Kidney (tissue), 14 donors: ENCODE results near the gene OAS3. TPM values are rescaled to one million over a fixed set of nuclear protein-coding genes. Genes with fewer than 3 reads are reported as not detected.

Experiments
- DNase-seq, 5 donors: peaks; one replicate each; pipeline ENCODE4 v3.0.0-alpha.2; 2013 to 2020
- FAIRE-seq: peaks from 2 replicates; lab custom pipeline; 2012; peaks lifted over from hg19 to GRCh38; lab: Jason Lieb, UNC
- H3K27ac ChIP-seq, 2 donors: one replicate each; pipeline ENCODE4 v1.7.0; 2013; ENCODE audit warnings: low read depth in 2 of 2, low read length in 2 of 2, inconsistent platforms in 1 of 2
- H3K27me3 ChIP-seq: one replicate; pipeline ENCODE4 v1.7.1; 2013; ENCODE audit warnings: low read length, inconsistent platforms; ENCODE audit not compliant: control insufficient read depth, insufficient read depth
- H3K36me3 ChIP-seq, 3 donors: one replicate each; pipeline versions ENCODE4 v1.7.0 to v1.7.1; 2013; ENCODE audit warnings: low read length in 3 of 3, control low read depth in 1 of 3, inconsistent platforms in 1 of 3; ENCODE audit not compliant: insufficient read depth in 3 of 3, control insufficient read depth in 2 of 3
- H3K4me1 ChIP-seq, 3 donors: one replicate each; pipeline versions ENCODE4 v1.7.0 to v1.7.1; 2013; ENCODE audit warnings: low read length in 3 of 3, inconsistent platforms in 1 of 3, low read depth in 1 of 3; ENCODE audit not compliant: control insufficient read depth in 2 of 3, insufficient read depth in 2 of 3
- H3K4me3 ChIP-seq, 3 donors: one replicate each; pipeline versions ENCODE4 v1.7.0 to v1.8.1; 2013; ENCODE audit warnings: low read length in 3 of 3, control low read depth in 1 of 3, inconsistent platforms in 1 of 3
- H3K9ac ChIP-seq, 3 donors: one replicate each; pipeline versions ENCODE4 v1.7.0 to v1.7.1; 2013; ENCODE audit warnings: low read length in 3 of 3, control low read depth in 1 of 3, inconsistent platforms in 1 of 3
- H3K9me3 ChIP-seq, 3 donors: one replicate each; pipeline versions ENCODE4 v1.7.0 to v1.7.1; 2013; ENCODE audit warnings: low read length in 3 of 3, control low read depth in 1 of 3, inconsistent platforms in 1 of 3; ENCODE audit not compliant: control insufficient read depth in 2 of 3, insufficient read depth in 1 of 3
- CTCF ChIP-seq: IDR thresholded peaks from 3 replicates; pipeline ENCODE4 v1.5.1; 2012; ENCODE audit warnings: mild to moderate bottlenecking, moderate library complexity, borderline replicate concordance; ENCODE audit not compliant: insufficient read depth; ENCODE audit errors: extremely low read depth
- intact Hi-C: fragments of 100-400 bp; cut with DNase I; formaldehyde crosslinking; loops from one replicate; pipeline ENCODE4 v1.11.1; 2022
- polyA plus RNA-seq: library from polyadenylated mRNA; stranded (reverse); fragments of 350-450 nt; fragmentation: Illumina TruSeq; extraction: RNeasy Lipid Tissue Mini Kit (QIAGEN cat#74804); gene quantifications from one replicate; pipeline ENCODE4 v1.2.3, GENCODE V29; 2014; ENCODE audit warnings: low read depth, low replicate concordance; ENCODE audit not compliant: insufficient read depth
- total RNA-seq: library from RNA; stranded (reverse); fragmentation: NEBNext Ultra II Directional; extraction: Animal tissue kit (Norgen Biotek cat#: 25700); gene quantifications from one replicate; pipeline ENCODE4 v1.2.1, GENCODE V29; 2021
- donor health status: control.
- donor health status: control.
- donor health status: control.
- donor health status: control.
- donor health status: control.
- donor health status: DM: yes; HTN: yes; CAD: no.
- donor health status: Normal renal cell carcinoma (clear cell type).

Gene OAS3
- total and polyA plus RNA-seq, 2 donors from 2014 or later, result 2.5 to 15.6 TPM

GRCh38 chr12:113014565-113014964, 76.3 kb downstream of the OAS3 start:
- DNase-seq (no peak), FAIRE-seq (no peak)
- no peaks in the 10 kb centered on the region for H3K36me3 ChIP-seq
- TF ChIP-seq CTCF, result no peak
- intact Hi-C loops, result no loop called here
- no peaks in the 10 kb centered on the region for H3K9me3 ChIP-seq
- H3K27ac ChIP-seq, result no peak overlapping the region
- H3K4me1 ChIP-seq, result peaks cover 0 to 2% (median 0%) of the 10 kb centered on the region in 3 donors
- no peak overlapping the region for H3K9ac ChIP-seq
- no peak overlapping the region for H3K4me3 ChIP-seq
- H3K27me3 ChIP-seq, result no peaks in the 10 kb centered on the region

- FAIRE-seq (no peak), DNase-seq (no peak)
- intact Hi-C loops, result no loop called here
- H3K9me3 ChIP-seq, result no peaks in the 10 kb centered on the region
- H3K27ac ChIP-seq, result no peak overlapping the region
- no peaks in the 10 kb centered on the region for H3K27me3 ChIP-seq
- H3K4me1 ChIP-seq, result peaks cover 0 to 2% (median 0%) of the 10 kb centered on the region in 3 donors
- no peak overlapping the region for H3K4me3 ChIP-seq
- TF ChIP-seq CTCF, result no peak
- no peak overlapping the region for H3K9ac ChIP-seq
- no peaks in the 10 kb centered on the region for H3K36me3 ChIP-seq
Measured at GRCh38 chr12:113016796-113017195, 78.5 kb downstream of the OAS3 start.

GRCh38 chr12:113019025-113019424, 80.8 kb downstream of the OAS3 start:
- no peak overlapping the region for H3K9ac ChIP-seq
- no peaks in the 10 kb centered on the region for H3K36me3 ChIP-seq
- no peaks in the 10 kb centered on the region for H3K9me3 ChIP-seq
- DNase-seq, result peak in 2 of 5 donors; percentile 1 to 13
- no peaks in the 10 kb centered on the region for H3K27me3 ChIP-seq
- TF ChIP-seq CTCF, result no peak
- intact Hi-C loops, result no loop called here
- H3K4me3 ChIP-seq, result no peak overlapping the region
- peaks cover 0 to 2% (median 0%) of the 10 kb centered on the region in 3 donors for H3K4me1 ChIP-seq
- FAIRE-seq, result no peak
- no peak overlapping the region for H3K27ac ChIP-seq

- Histone ChIP-seq H3K4me1 (peaks cover 0 to 2% (median 0%) of the 10 kb centered on the region in 3 donors), H3K36me3 (no peaks in the 10 kb centered on the region), H3K4me3 (no peak overlapping the region), H3K27ac (no peak overlapping the region), H3K27me3 (no peaks in the 10 kb centered on the region), H3K9me3 (no peaks in the 10 kb centered on the region), H3K9ac (no peak overlapping the region)
- no peak for TF ChIP-seq CTCF
- intact Hi-C loops, result no loop called here
- DNase-seq, result no peak
- no peak for FAIRE-seq
Measured at GRCh38 chr12:113021500-113021899, 83.2 kb downstream of the OAS3 start.
